H1 (cell line): Measurements from ENCODE around the gene SEC14L6. TPM values are rescaled to one million over a fixed set of nuclear protein-coding genes. Genes with fewer than 3 reads are reported as not detected.

ENCODE experiments used
- CEBPB ChIP-seq: IDR thresholded peaks from 2 replicates; pipeline ENCODE4 v1.6.1; 2012; ENCODE audit warnings: low read depth, low read length
- HDAC2 ChIP-seq, 2 experiments: fragments of 300-600 bp in 1 of 2; sonication (generic) in 1 of 2; IDR thresholded peaks; 2 replicates each; pipeline ENCODE4 v1.6.1; 2011 to 2012; ENCODE audit warnings: low read depth in 2 of 2, low read length in 2 of 2, mild to moderate bottlenecking in 2 of 2, moderate library complexity in 2 of 2, borderline replicate concordance in 1 of 2, inconsistent platforms in 1 of 2
- KDM4A ChIP-seq: IDR thresholded peaks from one replicate; pipeline ENCODE4 v1.7.1; 2012; ENCODE audit warnings: low read depth, mild to moderate bottlenecking, moderate library complexity, low read length, inconsistent platforms; ENCODE audit not compliant: severe bottlenecking
- RBBP5 ChIP-seq: IDR thresholded peaks from 2 replicates; pipeline ENCODE4 v1.7.1; 2012; ENCODE audit warnings: low read depth, mild to moderate bottlenecking, inconsistent platforms, low read length, moderate library complexity, borderline replicate concordance
- polyA plus RNA-seq, 7 experiments: library from polyadenylated mRNA; depleted of rRNA in 3 of 7; stranded (reverse) in 5 of 7; unstranded in 2 of 7; fragments of >200 nt in 5 of 7; fragments of 200-250 nt in 2 of 7; gene quantifications; 1 replicate in 5 of 7; 2 replicates in 1 of 7; 4 replicates in 1 of 7; pipeline versions ENCODE4 v1.2.1 to v1.2.3, GENCODE V29; 2011 to 2013; ENCODE audit warnings: missing spikeins in 2 of 7, mixed read lengths in 2 of 7
- total RNA-seq: library from RNA; stranded (reverse); fragmentation: NEBNext Ultra II Directional; extraction: Animal tissue kit (Norgen Biotek cat#: 25700); gene quantifications from 2 replicates; pipeline ENCODE4 v1.2.1, GENCODE V29; 2021

Gene SEC14L6
- total and polyA plus RNA-seq, 2 of the 8 experiments (the other 6 are each of a cell fraction or from before 2014, with no cell fraction given) = 0.63 to 2.1 TPM

DNA sequence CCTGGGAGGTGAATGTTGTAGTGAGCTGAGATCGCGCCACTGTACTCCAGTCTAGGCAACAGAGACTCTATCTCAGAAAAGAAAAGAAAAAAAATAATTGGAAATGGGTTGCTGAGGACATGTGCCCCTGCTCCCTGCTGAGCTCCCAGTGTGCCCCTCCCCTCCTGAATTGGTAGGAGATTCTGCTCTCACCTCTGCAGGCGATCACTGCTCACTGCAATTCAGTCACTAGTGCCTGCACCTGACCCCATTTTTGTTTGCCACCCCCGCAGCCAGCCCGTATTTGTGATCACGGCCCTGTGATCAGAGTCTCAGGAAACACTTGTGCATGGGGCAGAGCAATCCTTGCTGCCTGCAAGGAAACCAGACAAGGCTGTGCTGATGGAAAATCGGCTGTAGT is 58.4 kb downstream of the SEC14L6 start (continued):
- TF ChIP-seq CEBPB (no peak), KDM4A (no peak), RBBP5 (no peak), HDAC2 (IDR thresholded peaks at IDR 0.05; ENCODE audit: borderline replicate concordance in 1 of 2, low read depth in 2 of 2, low read length in 2 of 2) (no peak)
